Peyer's patch (tissue), 4 donors: ENCODE data around the gene RBP3.

ENCODE experiments used
- CTCF ChIP-seq, 6 experiments: fragments of 450-650 bp in 4 of 6; fragments of 200-600 bp in 2 of 6; sonication (generic) in 1 of 6; IDR thresholded peaks; one replicate each; pipeline ENCODE4 v1.5.1; 2017 to 2019; ENCODE audit warnings: antibody characterized with exemption in 6 of 6, mild to moderate bottlenecking in 3 of 6, moderate library complexity in 1 of 6
- POLR2A ChIP-seq, 2 donors: fragments of 450-650 bp; IDR thresholded peaks; one replicate each; pipeline ENCODE4 v1.5.1; 2017; ENCODE audit warnings: antibody characterized with exemption in 2 of 2, mild to moderate bottlenecking in 2 of 2, moderate library complexity in 2 of 2

- TF ChIP-seq CTCF (IDR thresholded peaks at IDR 0.05), result no peak
- no peak for TF ChIP-seq POLR2A (IDR thresholded peaks at IDR 0.05)
These were observed 4.0 kb downstream of the RBP3 start for GRCh38 chr10:47351899-47352815.
